Endometrial microvascular endothelial cells (primary cell): ENCODE data around the gene RELCH. TPM values are rescaled to one million over a fixed set of nuclear protein-coding genes. Genes with fewer than 3 reads are reported as not detected.
"Not testable (repeated sequence)": the region's sequence is repeated elsewhere in the genome, so short reads cannot be mapped to it uniquely, and the experiment has no call there.

Source experiments
- in situ Hi-C: cut with HindIII; loops from 2 replicates; pipeline ENCODE4 v1.10.0; 2017; ENCODE audit warnings: low sequenced_read_pairs, low pct_unique_long_range_greater_than_20kb; ENCODE audit errors: inconsistent ontology term
- total RNA-seq: library from RNA; depleted of rRNA; stranded (reverse); fragments of >200 nt; gene quantifications from one replicate; pipeline ENCODE4 v1.2.3, GENCODE V29; 2015; ENCODE audit errors: inconsistent ontology term

RELCH gene, protein sequence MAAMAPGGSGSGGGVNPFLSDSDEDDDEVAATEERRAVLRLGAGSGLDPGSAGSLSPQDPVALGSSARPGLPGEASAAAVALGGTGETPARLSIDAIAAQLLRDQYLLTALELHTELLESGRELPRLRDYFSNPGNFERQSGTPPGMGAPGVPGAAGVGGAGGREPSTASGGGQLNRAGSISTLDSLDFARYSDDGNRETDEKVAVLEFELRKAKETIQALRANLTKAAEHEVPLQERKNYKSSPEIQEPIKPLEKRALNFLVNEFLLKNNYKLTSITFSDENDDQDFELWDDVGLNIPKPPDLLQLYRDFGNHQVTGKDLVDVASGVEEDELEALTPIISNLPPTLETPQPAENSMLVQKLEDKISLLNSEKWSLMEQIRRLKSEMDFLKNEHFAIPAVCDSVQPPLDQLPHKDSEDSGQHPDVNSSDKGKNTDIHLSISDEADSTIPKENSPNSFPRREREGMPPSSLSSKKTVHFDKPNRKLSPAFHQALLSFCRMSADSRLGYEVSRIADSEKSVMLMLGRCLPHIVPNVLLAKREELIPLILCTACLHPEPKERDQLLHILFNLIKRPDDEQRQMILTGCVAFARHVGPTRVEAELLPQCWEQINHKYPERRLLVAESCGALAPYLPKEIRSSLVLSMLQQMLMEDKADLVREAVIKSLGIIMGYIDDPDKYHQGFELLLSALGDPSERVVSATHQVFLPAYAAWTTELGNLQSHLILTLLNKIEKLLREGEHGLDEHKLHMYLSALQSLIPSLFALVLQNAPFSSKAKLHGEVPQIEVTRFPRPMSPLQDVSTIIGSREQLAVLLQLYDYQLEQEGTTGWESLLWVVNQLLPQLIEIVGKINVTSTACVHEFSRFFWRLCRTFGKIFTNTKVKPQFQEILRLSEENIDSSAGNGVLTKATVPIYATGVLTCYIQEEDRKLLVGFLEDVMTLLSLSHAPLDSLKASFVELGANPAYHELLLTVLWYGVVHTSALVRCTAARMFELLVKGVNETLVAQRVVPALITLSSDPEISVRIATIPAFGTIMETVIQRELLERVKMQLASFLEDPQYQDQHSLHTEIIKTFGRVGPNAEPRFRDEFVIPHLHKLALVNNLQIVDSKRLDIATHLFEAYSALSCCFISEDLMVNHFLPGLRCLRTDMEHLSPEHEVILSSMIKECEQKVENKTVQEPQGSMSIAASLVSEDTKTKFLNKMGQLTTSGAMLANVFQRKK
- total RNA-seq: 14.3 TPM

DNA sequence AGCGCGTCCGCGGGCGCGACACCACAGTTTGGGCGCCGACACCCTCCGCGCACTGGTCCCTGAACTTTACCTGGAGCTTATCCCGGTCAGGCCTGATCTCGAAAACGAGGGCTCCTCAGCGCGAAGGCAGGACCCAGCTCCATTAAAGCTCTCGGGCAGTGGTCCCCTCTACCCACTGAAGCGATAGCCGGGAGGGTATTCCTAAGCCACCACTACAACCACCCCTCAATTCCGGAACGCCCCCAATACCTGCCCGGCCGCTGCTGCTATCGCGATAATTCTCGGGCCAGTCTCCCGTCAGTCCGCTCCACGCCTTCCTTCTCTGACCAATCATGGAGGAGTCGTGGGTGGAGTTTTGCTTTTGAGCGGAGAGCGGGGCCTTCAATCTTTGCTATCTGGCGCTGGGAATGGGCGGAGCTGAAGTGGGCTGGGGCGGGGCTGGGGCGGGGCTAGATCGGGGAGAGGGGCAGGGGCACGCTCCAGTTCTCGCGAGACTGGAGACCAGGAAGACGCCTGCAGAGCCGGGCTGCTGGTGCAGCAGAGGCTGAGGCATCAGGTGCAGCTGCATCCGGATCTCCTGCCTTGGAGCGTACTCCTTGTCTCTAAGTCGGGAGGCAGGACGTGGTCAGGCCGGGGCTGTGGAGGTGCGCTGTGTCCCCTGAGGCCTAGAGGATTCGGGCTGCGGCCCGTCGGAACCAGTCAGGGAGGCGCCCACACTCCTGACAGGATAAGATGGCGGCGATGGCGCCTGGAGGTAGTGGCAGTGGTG is at the start of gene RELCH, which contains the start of gene PIGN:
TSS of gene RELCH (plus strand) at position 482 of the 769 bp plus-strand sequence. CDS start at position 733, 251 bp downstream.
TSS of gene PIGN (minus strand) at position 283 of the 769 bp plus-strand sequence. CDS start 25,703 bp downstream, outside the sequence.
- in situ Hi-C loops: no loop called here

DNA sequence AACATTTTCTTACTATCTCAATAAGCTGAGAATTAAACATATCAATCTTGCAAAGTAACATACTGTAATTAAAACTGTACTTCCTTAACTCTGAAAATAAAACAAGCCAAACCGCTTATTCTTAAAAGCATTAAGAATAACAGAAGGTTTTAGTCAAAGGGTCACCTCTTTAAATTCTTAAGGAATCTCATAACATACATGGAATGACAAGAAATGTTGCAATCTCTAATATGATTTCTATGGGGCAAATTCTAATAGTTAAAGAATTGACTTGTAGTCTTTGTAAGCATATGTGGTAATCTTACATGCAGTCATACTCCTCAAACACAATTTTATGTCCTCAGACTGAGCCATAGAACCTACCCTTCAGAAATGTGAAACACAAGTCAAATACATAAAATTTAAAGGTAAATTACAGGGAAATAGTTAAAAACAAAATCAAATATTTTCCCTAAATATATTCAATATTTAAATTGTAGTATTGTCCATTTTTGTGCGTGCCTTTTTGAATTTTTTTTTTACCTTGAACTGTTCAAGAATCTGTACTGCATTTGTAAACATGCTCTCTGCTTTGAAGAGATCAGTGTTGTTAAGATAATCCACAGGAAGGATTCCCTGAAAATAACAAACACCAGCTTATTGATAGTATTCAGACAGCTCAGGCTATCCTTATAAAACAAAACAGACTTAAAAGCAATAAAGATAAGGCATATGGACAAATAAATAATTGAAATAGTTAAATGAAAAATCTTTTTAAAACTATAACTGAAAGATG is 48.4 kb upstream of the RELCH start:
- in situ Hi-C loops: no loop called here

DNA sequence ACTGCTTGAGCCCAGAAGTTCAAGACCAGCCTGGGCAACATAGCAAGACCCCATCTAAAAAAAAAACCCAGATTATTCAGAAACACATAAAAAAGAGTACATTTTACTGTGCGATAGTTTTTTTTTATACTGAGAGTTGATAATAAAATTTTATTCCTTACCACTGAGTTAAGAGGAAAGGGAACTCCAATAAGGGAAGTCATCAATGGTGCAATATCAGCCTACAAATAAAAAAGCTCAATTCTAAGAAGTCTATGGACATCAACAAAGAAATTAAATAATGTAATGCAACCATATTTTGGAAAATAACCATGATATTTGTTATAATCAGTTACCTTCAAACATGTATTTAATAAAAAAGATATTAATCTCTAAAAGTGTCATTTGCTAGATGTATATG is 46.8 kb upstream of the RELCH start:
- in situ Hi-C loops: no loop called here

DNA sequence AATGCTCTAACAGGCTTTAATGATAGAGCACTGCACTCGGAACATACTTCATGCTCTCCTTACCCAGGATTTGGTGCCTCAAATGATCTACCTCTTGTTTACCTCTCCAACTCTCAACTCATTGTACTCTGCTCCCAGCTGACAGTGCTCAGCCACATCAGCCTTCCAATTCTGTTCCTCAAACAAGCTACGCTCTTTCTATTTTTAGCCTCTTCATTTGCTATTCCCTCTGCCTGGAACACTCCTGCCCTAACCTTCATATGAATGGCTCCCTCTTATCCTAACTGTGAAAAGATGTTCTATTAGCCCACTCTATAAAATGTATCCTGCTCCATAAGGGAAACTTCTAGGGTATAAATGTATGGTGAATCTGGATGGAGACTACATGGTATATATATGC is 42.7 kb upstream of the RELCH start:
- in situ Hi-C loops: no loop called here

DNA sequence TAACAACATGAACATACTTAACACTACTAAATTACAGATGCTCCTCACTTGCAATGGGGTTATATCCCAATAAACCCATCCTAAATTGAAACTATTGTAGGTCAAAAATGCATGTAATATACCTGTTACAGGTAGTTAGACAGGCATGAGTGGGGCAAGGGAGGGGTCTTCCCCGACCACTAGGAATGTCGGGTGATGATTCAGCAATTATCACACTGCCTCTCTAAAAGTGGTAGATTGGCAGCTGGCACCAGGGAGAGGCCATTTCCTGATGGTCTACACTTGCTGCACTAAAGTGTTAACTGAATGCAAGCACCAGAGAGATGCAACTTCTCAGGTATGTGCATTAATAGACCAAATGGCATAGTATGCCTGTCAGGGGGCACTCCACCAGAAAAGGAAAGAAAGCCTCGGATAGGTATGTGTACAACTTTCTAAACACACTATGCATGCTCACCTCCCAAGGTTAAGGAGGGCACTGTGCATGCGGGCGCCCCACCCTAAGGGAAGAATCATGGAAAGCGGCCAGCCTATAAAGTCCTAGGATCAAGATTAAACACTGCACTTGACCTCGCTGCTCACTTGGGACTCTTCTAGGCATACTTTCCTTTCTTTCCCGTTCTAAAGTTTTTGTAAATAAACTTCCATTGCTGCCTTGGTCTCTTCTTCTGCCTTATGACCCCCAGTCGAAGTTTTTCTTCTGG is 35.8 kb upstream of the RELCH start:
- in situ Hi-C loops: no loop called here

DNA sequence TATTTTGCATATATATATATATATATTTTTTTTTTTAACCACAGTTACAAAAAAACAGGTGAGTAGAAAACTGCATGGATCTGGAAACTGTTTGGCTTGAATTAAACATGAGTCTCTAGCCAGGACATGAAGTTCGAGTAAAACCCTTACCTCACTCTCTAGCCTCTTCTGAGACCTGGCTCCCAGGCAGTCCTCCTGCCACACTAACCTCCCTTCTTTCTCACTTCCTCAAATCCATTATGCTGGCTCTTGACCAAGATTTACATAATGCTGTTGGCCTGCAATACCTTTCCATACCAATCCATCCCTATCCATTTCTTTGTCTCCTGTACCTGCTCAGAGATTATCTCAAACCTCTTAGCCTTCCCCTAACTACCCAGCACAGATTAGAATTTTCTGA is 34.2 kb upstream of the RELCH start:
- in situ Hi-C loops: no loop called here

DNA sequence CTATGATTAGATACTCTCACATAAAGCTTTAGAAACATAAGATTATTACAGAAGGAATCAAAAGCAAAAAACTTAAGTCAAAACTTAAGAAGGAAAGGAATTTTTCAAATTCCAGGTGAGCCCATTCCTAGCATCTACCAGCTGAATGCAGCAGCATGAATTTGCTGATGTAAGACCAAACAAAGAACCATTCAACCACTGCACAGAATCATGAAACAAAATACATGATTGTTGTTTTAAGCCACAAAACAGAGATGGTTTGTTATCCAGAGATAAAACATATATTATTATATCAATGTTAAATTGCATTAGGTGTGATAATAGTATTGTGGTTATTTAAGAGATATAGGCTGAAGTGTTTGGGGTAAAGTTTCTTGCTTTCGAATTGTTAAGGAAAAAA is 29.2 kb upstream of the RELCH start:
- in situ Hi-C loops: no loop called here

DNA sequence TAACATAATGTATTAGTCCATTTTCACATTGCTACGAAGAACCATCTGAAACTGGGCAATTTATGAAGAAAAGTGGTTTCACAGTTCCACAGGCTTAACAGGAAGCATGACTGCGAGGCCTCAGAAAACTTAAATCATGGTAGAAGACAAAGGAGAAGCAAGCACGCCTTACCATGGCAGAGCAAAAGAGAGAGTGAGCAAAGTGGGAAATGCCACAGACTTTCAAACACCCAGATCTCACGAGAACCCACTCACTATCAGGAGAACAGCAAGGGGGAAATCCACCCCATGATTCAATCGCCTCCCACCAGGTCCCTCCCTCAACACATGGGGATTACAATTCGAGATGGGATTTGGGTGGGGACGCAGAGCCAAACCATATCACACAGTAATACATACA is 22.7 kb upstream of the RELCH start:
- in situ Hi-C loops: no loop called here

DNA sequence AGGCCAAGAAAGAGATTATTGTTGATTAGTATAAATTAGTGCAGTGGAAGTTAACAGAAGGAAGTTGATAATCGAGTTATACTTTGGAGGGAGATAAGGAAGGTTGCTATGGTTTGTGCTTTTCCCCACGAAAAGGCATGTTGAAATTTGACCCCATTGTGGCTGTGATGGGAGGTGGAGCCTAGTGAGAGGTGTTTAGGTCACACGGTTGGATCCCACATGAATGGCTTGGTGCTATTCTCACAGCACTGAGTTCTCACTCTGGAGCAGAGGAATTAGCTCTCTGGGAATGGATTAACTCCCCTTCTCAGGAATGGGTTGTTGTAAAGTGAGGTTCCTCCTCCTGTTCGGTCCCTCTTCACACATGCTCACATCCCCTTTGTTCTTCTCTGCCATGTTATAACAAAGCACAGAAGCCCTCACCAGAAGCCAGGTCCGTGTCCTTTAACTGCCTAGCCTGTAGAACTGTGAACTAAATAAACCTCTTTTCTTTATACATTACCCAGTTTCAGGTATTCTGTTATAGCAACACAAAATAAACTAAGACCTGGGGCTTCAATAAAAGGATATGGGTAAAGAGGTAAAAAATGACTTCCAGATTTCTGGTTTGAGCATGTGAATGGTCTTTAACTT is 22.1 kb upstream of the RELCH start:
- in situ Hi-C loops: no loop called here

DNA sequence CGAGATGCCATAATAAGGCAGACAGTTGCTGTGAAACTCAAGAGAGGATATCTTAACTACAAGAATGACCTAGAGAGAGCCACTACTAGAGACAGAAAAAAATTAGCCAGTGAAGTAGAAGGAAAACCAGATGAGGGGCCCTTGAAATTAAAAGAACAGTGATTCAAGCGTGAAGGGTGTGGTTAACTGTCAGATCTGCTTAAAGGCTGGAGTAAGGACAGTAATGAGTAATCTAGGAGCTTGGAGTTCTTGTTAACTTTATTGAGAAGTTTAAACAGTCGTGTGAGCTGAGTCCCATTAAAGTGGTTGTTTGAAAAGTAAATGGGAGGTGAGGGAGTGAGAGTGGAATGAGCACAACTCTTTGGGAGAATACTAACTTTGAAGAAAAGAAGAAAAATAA is 21.5 kb upstream of the RELCH start:
- in situ Hi-C loops: no loop called here

DNA sequence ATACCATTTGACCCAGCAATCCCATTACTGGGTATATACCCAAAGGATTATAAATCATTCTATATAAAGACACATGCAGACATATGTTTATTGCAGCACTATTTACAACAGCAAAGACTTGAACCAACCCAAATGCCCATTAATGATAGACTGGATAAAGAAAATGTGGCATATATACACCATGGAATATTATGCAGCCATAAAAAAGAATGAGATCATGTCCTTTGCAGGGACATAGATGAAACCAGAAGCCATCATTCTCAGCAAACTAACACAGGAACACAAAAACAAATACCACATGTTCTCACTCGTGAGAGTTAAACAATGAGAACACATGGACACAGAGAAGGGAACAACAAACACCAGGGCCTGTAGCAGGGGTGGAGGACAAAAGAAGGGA is 20.5 kb upstream of the RELCH start:
- in situ Hi-C loops: not testable (repeated sequence)

DNA sequence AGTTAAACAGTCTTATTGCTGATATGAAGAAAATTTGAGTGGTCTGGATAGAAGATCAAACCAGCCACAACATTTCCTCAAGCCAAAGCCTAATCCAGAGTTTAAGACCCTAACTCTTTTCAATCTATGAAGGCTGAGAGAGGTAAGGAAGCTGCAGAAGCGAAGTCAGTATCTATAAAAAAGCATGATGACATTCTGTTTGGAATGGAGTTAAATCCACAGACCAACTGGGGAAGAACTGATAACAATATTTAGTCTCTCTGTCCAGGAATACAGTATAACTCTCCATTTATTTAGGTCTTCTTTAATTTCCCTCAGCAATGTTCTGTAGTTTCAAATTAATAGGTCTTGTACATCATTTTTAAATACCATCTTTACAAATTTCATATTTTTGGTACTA is 16.2 kb upstream of the RELCH start:
- in situ Hi-C loops: no loop called here

DNA sequence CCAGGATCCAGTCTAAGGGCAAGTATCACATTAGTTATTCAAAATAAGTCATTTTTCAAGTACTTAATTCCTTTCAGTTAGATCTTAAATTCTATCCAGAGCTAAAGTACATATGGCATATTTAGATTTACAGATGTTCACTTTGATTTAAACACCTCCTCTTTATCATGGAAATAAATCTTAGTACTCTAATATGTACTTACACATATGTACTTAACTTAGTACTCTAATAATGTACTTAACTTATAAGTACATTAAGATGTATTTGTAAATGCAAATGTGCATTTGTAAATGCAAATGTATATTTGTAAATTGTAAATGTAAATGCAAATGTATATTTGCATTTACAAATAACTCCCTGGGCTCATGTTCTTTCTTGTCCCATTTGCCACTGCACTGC is 14.8 kb upstream of the RELCH start:
- in situ Hi-C loops: no loop called here

DNA sequence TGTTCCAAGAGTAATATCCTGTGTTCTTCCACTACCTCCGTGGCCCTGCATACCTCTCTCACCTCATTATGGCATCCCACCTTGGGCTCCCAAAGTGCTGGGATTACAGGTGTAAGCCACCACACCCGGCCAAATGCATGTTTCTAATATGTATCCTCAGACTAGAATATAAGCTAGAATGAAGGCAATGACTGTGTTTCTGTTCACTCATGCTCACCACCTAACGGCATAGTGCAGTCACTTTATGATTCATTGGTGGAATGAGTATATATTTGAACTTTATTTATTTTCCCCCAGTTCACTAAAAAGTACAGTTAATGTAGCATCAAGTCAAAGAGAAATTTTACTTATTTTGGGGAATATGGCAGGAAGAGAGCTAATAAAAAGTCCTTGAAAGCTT is 11.5 kb upstream of the RELCH start:
- in situ Hi-C loops: no loop called here

DNA sequence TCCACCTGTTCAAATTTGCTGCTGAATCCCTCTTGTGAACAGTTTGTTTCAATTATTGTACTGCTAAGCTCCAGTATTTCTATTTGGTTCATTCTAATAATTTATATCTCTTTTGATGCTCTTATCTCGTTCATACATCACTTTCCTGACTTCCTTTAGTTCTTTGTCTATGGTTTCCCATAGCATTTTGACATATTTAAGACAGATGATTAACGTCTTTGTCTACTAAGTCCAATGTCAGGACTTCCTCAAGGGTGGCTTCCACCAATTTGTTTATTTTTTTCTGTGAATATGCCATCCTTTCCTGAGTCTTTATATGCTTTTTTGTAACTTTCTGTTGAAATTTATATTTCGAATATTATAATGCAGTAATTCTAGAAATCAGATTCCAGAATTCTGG is 9.8 kb upstream of the RELCH start:
- in situ Hi-C loops: no loop called here

DNA sequence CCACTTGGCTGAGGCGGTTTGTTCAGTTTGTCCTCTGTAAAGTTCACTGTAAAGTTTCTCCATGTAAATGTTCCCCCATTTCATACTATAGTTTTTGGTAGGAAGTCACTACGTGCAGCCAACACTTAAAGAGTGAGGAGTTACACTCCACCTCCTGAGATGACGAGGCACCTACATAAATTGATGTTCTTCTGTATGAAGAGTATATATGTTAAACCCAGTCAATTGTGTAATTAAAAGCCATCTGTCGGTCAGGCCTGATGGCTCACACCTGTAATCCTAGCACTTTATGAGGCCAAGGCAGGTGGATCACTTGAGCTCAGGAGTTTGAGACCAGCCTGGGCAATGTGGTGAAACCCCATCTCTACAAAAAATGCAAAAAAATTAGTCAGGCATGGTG is 7.8 kb upstream of the RELCH start:
- in situ Hi-C loops: no loop called here

DNA sequence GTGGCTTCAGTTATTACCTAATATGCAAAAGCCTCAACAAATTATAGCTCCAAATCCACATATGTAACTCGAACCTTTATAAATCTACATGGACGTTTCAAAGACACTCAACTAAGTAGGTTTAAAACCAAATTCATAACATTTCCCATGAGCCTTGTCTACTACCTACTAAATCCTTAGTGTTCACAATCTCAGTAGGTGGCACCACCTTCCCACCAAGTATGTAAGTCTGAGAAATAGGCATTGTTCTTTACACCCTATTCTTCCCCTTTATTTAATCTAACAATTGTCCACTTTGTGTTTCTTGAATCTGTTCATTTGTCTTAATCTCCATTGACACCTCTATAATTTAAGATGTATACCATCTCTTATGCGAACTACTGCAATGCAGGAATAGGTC is 4.8 kb upstream of the RELCH start:
- in situ Hi-C loops: no loop called here
